COLO668 (cell line): Measurements from ENCODE around the gene LUC7L.
"Not testable (repeated sequence)": the region's sequence is repeated elsewhere in the genome, so short reads cannot be mapped to it uniquely, and the experiment has no call there.

Experiments used
- DNase-seq: peaks from one replicate; lab custom pipeline; 2025; ENCODE audit not compliant: unreplicated experiment; lab: John Stamatoyannopoulos, UW

Gene LUC7L

DNA sequence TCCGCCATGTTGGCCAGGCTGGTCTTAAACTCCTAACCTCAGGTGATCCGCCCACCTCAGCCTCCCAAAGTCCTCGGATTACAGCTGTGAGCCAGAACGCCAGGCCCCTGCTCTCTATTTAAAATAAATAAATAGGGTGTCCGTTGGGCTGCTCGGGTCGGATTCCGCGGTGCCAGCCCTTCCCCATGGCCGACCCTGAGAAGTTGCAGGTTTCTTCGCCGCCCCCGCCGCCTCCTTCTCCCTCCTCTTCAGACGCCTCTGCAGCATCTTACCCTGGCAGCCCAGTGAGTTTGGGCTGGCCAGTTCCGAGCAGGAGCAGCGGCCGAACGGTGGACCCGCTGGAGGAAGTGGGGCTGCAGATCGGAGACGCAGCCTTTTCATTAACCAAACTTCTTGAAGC, 1.7 kb upstream of the LUC7L start:
- no peak for DNase-seq

DNA sequence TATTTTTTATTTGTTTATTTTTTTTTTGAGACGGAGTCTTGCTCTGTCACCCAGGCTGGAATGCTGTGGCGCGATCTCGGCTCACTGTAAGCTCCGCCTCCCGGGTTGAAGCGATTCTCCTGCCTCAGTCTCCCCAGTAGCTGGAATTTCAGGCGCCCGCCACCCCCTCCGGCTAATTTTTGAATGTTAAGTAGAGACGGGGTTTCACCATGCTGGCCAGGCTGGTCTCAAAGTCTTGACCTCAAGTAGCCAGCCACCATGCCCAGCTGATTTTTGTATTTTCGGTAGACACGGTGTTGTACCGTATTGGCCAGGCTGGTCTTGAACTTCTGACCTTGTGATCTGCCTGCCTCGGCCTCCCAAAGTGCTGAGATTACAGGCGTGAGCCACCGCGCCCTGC, 1.1 kb upstream of the LUC7L start:
- not testable (repeated sequence) for DNase-seq

DNA sequence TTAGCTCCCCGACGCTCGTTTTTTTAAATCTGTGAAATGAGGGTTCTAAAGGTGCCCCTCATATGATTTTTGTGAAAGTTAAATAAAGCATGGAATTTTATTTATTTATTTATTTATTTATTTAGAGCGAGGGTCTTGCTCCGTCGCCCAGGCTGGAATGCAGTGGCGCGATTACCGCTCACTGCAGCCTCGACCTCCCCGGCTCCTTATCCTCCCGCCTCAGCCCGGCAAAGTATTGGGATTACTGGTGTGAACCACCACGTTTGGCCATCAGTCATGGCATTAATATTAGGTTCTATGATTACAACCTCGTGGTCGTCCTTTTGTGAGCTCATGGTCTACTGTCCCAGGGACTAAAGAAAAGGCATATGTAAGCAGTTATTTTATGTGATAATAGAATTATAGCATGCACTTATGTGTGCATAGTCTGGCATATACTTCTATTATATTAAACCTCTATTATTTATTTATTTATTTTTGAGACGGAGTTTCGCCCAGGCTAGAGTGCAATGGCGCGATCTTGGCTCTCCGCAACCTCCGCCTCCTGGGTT, 557 bp upstream of the LUC7L start:
- no peak for DNase-seq

DNA sequence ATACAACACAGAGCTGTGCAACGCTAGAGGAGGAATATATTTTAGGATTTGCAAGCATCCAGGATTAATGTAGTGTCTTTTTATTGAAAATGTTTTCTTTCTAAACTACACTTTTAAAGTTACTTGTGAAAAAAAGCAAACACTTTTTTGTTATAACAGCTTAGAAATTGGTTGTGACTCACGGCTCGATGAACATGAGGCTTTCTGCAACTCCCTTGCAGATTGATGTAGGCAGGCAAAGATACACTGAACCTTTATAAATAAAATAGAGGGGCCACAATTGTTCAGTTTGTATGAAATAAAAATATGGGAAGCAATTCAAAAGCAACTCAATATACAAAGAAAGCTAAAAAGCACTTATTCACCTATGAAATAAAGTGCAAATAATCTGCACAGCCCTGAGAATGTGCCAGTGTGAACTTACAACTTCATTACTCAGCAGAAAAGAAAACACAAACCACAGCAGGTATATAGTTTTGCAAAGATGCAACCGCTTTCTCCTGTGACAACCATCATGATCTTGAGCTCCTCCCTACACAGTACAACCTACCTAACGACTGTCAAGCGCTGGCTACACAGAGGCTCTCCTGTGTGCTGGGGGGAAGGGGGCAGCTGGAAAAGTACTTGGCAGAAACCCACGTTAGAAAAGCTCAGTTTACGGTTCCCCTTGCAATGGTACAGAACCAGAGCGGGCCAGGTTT, 948 bp downstream of the LUC7L start:
- peak; percentile 39 for DNase-seq

DNA sequence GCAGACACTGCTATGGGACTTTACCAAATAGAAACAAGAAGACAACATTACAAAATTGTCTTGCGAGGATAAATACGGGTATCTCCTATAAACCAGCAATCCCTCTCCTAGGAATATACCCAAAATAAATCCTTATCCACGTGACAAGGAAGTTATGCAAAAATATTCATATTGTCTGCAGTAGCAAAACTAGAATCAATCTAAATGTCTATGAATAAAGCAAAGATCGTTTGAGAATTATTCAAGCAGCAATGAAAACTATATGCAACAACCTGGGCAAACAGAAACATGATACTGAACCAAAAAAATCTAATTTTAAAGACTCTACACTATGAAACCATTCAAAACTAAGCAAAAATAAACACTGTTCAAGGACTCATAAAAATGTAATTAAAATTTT, 9.2 kb downstream of the LUC7L start:
- DNase-seq = no peak

DNA sequence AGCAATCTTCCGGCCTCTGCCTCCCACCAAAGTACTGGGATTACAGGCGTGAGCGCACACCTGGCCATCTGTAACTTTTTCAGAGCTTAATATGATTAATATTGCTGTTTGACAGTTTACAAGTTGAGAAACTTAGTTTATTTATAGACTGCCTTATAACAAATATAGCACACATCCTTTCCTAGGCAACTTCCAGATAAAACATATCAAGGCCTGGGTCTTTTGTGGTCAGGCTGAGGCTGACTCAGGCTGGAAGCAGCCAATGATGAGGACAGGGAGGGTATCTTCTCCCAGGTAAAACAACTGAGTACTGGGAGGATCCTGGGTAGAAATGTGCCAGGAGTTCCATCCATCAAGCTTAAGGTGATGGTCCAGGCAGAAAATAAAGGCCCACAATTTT, 16.2 kb downstream of the LUC7L start:
- DNase-seq = no peak

DNA sequence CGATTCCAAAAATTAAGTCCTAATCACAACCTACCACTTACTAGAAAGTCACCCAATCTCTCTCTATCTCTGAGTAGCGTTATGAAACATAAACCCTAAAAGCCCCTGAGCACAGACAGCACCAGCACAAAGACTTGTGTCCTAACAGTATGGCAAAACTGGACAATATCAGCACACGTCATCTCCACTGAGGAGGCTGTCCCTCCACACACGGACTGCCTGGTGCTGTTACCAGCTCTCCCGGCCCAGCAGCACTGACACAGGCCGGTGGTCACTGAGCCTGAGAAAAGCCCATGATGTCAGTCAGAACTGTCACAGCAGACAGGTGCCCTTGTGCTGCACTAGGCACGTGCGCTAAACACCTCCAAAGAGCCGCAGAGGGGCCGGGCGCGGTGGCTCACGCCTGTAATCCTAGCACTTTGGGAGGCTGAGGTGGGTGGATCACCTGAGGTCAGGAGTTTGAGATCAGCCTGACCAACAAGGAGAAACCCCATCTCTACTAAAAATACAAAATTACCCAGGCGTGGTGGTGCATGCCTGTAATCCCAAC, 17.5 kb downstream of the LUC7L start:
- DNase-seq = not testable (repeated sequence)

DNA sequence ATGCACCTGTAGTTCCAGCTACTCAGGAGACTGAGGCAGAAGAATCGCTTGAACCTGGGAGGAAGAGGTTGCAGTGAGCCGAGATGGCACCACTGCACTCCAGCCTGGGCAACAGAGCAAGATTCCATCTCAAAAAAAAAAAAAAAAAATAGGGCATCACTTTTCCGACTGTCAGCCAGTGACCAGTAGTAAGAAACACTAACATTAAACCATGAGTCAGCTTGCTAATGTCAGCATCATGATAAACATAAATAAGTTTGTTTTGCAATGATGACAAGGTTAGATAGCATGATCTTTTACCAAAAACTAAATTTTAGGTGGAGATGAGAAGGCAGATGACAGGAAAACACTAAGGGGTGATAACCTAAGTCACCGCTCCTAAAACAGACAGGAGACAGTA, 19.9 kb downstream of the LUC7L start:
- DNase-seq = not testable (repeated sequence)

DNA sequence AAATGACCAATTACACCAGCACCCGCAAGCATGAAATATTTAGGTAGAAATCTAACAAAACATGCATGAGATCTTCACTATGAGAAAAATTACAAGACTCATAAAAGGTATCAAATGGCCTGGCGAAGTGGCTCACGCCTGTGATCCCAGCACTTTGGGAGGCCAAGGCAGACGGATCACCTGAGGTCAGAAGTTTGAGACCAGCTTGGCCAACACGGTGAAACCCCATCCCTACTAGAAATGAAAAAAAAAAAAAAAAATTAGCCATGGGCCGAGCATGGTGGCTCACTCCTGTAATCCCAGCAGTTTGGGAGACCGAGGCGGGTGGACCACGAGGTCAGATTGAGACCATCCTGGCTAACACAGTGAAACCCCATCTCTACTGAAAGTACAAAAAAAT, 25.2 kb downstream of the LUC7L start:
- DNase-seq = not testable (repeated sequence)

DNA sequence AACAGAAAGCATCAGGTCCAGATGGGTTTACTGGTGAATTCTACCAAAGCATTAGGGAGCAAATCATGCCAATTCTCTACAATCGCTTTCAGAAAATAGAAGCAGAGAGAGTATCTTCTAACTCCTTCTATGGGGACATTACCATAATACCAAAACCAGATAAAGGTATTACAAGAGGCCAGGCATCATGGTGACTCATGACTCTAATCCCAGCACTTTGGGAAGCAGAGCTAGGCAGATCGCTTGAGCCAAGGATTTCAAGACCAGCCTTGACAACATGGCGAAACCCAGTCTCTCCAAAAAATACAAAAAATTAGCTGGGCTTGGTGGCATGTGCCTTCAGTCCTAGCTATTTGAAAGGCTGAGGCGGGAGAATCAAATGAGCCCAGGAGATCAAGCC, 26.0 kb downstream of the LUC7L start:
- no peak for DNase-seq

DNA sequence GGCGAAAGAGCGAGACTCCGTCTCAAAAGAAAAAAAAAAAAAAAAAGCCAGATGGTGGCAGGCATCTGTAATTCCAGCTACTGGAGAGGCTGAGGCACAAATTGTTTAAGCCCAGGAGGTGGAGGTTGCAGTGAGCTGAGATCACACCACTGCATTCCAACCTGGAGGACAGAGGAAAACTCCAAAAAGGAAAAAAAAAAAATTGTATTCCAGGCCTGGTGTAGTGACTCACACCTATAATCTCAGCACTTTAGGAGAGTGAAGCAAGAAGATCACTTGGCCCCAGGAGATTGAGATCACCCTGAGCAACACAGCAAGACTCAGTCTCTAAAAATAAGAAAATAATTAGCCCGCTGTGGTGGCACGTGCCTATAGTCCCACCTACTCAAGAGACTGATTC, 28.9 kb downstream of the LUC7L start:
- DNase-seq = no peak

DNA sequence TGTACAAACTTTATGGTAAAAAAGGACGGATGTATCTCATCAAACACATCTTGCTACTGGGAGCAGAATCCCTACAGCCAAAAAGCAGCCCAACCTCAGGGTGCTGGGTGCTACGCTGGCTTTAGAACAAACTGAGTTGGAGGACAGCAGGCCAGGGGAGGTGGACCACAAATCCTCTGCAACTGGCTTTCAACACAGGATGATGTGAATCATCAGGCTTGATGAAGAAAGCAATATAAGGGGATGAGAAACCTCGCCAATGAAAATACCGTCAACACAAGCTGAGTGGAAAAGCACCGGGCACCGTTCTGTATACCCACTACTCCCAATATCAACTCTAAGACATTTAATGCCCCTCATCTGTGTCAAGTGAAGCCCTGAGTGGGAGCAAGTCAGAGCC, 34.7 kb downstream of the LUC7L start:
- no peak for DNase-seq

DNA sequence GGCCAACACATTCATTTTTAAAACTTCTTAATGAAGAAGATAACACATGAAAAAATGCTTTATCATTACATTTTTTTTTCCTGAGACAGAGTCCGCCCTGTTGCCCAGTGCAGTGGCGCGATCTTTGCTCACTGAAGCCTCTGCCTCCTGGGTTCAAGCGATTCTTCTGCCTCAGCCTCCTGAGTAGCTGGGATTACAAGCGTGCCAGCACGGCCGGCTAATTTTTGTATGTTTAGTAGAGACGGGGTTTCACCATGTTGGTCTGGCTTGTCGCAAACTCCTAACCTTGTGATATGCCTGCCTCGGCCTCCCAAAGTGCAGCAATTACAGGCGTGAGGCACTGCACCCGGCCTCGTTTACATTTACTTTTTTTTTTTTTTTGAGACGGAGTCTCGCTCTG, 35.8 kb downstream of the LUC7L start:
- no peak for DNase-seq

DNA sequence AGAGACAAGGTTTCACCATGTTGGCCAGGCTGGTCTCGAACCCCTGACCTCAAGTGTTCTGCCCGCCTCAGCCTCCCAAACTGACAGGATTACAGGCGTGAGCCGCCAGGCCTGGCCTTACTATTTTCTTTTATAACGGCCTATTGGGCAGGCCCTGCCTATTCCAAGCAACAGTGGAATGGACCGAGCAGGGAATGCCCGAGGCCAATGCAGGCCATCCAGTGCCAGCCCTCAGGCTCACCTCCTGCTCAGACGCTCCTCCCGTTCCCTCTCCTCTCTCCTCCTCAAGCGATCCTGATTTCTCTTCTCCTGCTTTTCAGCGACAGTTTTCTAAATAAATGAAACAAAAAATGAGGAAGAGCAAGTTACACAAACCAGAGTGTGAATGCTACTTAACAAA, 36.6 kb downstream of the LUC7L start:
- no peak for DNase-seq

DNA sequence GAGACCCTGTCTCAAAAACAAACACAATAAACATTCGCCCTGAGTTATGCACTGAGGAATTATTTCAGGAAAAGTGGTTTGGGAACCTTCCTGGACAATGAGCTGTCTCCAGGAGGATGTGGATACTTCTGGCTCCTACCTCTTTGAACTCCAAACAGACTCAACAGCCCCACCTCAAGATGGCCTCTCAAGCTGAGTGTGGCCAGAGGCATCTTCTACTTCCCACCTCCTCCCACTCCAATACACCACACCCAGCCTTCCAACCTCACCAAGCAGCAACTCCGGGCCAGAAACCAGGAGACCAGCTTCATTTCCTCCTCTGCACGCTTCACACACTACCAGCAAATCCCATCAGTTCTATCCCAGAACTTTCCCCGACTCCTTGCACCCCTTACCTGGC, 37.4 kb downstream of the LUC7L start:
- no peak for DNase-seq

DNA sequence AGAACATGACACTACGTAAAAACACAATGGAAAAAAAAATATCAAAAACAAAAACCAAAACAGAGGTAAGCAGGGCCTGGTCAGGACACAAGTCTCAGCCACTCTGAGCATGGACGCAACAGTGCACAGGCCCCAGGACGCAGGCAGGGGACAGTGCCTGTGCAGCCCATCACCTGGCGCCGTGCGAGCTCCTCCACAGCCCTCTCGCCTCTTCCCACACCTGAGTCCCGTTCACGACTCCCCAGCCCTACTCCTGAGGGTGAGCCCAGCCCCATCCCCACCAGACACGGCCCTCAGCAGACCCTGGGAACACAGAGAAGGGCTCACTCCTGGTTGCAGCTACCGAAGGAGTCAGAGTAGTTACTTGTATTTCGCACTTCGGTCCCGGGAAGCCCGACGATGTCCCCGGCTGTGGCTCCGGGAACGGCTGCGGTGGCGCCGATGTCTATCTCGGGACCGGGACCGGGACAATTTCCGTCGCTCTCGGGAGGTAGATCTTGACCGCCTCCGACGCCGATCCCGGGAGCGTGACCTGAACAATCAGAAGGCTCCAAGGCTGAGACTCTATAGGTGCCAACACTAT, 39.6 kb downstream of the LUC7L start:
- no peak for DNase-seq

DNA sequence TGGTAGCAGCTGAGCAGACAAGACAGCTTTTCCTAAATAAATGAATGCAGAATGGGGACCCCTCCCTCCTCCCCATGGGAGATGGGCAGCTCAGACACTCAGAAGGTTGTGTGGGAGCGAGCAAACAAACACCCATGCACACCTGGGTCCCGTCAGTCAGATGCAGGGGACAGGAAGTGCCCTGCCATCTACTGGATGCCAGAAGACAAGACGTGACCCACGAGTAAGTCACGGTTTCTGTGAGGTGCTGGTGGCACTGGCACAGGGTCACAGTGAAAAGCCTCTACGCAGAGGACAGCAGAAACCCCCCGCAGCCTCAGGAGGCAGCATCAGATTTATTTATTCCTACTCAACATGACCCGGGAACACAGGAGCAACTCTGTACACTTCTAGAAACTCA, 40.6 kb downstream of the LUC7L start:
- no peak for DNase-seq

DNA sequence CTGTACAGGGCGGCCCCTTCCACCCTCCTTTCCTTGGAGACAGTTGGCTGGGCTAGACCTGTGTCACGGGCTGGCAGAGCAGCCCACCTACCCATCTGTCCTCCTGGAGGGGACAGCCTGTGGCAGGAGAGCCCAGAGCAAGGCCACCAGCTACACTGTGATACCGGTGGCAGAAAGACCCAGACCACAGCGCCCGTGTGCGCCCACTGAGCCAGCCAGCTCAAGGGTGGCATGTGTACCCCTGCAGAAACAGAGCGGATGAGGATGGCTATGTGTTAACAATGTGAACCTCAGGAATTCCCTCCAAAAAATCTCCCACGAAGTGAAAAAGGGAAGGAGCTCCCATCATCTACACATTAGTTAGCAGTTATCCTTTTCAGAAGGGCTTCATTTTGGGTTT, 41.9 kb downstream of the LUC7L start:
- DNase-seq = no peak

DNA sequence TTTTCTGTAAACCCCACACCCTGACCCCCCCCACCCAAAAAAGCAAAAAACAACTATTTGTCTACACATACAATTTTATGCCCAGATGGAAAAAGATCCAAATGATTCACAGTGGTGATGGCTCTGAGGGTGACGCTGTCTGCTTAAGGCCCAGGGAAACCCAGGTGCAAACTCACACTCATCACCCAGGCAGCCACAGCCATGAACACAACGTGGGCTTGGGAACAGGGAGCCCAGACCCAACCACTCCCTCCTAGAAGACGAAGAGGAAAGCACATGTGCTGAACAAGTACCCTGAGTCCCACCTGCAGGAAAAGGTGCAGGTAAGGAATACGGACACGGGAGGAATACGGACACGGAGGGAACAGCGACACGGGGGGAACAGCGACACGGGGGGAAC, 43.6 kb downstream of the LUC7L start:
- no peak for DNase-seq

DNA sequence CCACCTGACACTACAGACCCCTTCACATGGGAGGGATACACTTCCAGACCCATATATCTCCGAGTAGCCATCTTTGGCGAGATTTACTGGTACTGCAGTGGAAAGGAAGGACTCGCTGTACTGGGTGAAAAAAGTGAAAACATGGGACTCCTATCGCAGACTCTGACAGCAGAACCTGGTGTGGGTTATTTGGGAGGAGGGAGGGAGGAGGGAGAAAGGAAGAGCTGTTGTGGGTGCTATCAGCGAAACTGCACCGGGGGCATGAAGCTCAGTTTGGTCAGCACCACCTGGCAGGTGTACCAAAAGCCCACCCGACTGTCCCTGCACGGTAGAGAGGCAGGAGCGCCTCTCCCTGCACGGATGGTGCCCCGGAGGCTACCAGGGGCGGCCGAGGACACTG, 44.0 kb downstream of the LUC7L start:
- no peak for DNase-seq

DNA sequence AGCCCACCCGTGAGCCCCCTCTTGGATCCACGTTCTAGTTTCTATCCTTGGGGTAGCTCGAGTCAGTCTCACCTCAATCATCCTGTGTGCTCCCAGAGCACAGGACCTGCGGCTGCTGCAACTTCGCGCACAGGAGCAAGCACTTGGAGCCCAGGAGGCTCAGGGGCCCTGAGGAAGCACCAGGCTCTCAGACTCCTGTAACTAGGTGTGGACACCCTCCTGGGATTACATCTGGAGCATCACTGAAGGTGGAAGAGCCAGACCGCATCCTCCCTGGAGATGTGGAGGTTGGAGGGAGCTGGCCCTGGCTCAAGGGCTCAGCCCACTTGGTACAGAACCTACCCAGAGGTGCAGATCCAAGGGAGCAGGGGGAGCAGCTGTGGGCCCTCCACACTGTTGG, 46.2 kb downstream of the LUC7L start:
- no peak for DNase-seq

DNA sequence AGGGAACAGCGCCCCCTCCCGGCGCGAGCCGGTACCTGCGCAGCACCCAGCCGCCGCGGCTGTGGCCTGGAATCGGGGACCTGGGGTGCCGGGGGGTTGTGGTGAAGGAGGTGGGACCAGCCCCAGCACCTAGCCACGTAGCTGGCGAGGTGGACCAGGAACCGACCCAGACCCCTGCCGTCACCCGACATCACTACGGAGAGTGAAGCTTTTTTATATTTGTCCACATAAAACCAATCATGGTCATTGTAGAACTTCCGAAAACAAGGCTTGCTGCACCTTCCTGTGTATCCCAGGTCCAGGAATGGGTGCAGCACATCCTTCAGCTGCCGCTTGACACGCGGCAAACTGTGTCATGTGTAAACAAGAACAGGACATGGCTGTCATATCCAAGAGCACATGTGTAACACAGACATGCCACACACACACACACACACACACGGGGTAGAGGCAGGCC, 47.7 kb downstream of the LUC7L start:
- DNase-seq = no peak
